K562 treated with DMSO at 1 percent for 24 hours (cell line): ENCODE measurements around the gene RNF7. TPM values are rescaled to one million over a fixed set of nuclear protein-coding genes. Genes with fewer than 3 reads are reported as not detected.

Experiments
- total RNA-seq: library from RNA; unstranded; fragments of 300-600 nt; gene quantifications from 2 replicates; pipeline ENCODE4 v1.2.3, GENCODE V29; 2022; ENCODE audit warnings: low read depth; ENCODE audit not compliant: insufficient read depth

The RNF7 gene
- total RNA-seq, result 88.9 and 92.0 TPM in 2 replicates

DNA sequence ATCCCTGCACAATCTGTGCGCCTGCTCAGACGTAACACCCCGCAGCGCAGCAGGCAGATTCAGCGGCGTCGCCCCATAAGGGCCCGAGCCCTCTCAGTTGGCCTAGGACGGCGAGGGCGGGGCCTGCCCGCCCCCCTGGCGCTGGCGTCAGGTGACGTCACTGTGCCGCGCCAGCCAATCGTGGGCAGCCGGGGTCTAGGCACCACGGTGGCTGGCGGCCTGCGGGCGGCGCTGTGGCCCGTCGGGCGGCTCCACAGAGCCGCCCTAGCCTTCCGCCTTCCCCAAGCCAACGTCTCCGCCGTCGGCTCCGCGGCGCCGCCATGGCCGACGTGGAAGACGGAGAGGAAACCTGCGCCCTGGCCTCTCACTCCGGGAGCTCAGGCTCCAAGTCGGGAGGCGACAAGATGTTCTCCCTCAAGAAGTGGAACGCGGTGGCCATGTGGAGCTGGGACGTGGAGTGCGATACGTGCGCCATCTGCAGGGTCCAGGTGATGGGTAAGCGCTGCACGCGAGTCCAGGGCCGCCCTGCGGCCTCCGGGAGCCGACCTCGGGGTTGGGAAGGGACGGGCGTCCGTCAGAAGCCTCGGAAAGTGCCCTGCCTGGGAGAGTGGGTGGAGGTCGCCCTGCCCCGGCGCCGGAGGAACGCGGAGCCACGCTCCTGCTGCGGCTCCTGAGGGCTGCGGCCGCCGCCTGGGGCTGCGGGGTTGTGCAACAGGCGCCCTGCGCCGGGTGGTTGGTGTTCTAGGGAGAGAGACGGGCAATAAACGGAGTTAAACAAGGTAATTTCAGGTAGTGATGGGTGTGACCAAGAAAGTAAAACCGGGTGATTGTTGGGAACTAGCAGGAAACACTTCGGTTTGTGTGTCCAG, at the start of gene RNF7:
RNF7 (plus strand) TSS at position 277 of the 869 bp plus-strand sequence; CDS start at position 321, 44 bp downstream.

DNA sequence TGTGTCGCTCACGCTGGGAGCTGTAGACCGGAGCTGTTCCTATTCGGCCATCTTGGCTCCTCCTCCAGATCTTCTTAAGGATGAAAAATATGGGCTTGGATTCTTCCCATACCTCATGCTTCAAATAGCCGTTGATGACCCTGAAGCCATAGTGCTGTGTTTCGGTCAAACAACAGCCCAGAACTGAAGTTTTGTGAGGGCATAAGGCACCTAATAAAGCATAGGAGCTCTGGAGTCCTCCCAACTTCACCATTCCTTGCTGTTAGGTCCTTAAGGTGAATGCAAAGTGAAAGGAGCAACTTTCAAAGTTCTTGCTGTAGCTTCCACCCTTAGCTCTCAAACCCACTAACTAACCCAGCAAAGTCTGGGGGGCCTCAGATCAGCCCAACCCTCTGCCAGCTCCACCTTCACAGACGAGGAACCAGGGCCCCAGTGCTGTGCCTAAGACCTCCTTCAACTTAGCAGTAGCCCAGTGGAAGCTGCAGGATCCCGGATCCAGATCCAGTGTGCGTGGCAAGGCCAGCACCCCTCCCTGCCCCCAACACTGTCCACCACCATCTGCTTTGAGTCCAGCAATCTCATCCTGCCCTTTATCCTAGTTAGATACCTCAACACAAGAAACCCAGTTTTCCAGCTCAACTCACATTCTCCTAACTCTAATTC, 25.1 kb downstream of the RNF7 start, which contains the start of gene GRK7:
GRK7 (plus strand) TSS at position 321 of the 663 bp plus-strand sequence. CDS start 14,877 bp downstream, outside the sequence.

Other genes starting within 250 kb of the RNF7 start
- not detected in 2 replicates for gene GRK7, start 25.1 kb downstream of the RNF7 start, total RNA-seq
- 122 and 150 TPM in 2 replicates for gene ATP1B3, start 138.3 kb downstream of the RNF7 start, total RNA-seq